ENCODE measurements around the gene ADGRE1.

DNA sequence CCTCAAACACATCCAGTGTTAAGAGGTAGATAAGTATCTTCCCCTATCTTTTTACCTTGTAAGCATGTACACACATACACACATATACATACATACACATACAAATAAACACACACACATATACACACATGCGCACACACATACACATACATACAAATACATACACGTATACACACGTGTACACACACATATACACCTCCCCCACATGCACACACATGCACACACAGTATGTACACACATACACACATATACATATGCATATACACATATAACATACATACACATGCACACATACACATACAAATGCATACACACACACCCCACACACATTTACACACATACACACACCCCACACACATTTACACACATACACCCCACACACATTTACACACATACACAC is 24.1 kb downstream of the ADGRE1 start:
- TF ChIP-seq POLR2A (IDR thresholded peaks at IDR 0.05; ENCODE audit: low read length) (no peak), GATA1 (IDR thresholded peaks at IDR 0.05; ENCODE audit: low read depth, low read length) (no peak)
